K562 (cell line): ENCODE results near the gene CKAP5. TPM values are rescaled to one million over a fixed set of nuclear protein-coding genes. Genes with fewer than 3 reads are reported as not detected.
A peak's percentile ranks its signal among the peaks of the same experiment; 100 is the strongest.

Experiments used
- ARID2 ChIP-seq: fragments of 450-650 bp; IDR thresholded peaks from 2 replicates; pipeline ENCODE4 v1.6.1; 2017; ENCODE audit warnings: antibody characterized with exemption, mild to moderate bottlenecking
- ASH1L ChIP-seq: fragments of 450-650 bp; IDR thresholded peaks from 2 replicates; pipeline ENCODE4 v1.6.1; 2018; ENCODE audit warnings: borderline replicate concordance, mild to moderate bottlenecking, low read depth; ENCODE audit not compliant: partially characterized antibody
- HMG20A ChIP-seq: fragments of 450-650 bp; formaldehyde crosslinking; conservative IDR thresholded peaks from 2 replicates; pipeline ENCODE4 v1.4.0; 2020; ENCODE audit warnings: mild to moderate bottlenecking, mixed read lengths
- HOMEZ ChIP-seq: fragments of 250-450 bp; sonication (Bioruptor Pico); IDR thresholded peaks from 2 replicates; pipeline ENCODE4 v1.4.0; 2020; ENCODE audit warnings: mild to moderate bottlenecking, moderate library complexity
- KLF1 ChIP-seq: fragments of 450-650 bp; IDR thresholded peaks from 2 replicates; pipeline ENCODE4 v1.6.1; 2016; ENCODE audit warnings: missing genetic modification characterization, missing compliant biosample characterization
- NCOA6 ChIP-seq: fragments of 450-650 bp; IDR thresholded peaks from 2 replicates; pipeline ENCODE4 v1.6.1; 2017; ENCODE audit warnings: mild to moderate bottlenecking
- POU5F1 ChIP-seq: fragments of 150-350 bp; IDR thresholded peaks from 2 replicates; pipeline ENCODE4 v1.6.1; 2014; ENCODE audit warnings: borderline replicate concordance, low read length, low read depth, mild to moderate bottlenecking; ENCODE audit not compliant: partially characterized antibody
- RAD21 ChIP-seq, 2 experiments: fragments of 250-450 bp in 1 of 2; fragments of 450-650 bp in 1 of 2; sonication (Bioruptor Pico) in 1 of 2; formaldehyde crosslinking in 1 of 2; IDR thresholded peaks in 1 of 2; conservative IDR thresholded peaks in 1 of 2; 2 replicates each; pipeline versions ENCODE4 v1.4.0 to v1.8.0; 2020 to 2022; ENCODE audit warnings: mild to moderate bottlenecking in 2 of 2, moderate library complexity in 1 of 2
- RBM39 ChIP-seq: fragments of 200-400 bp; formaldehyde crosslinking; optimal IDR thresholded peaks from 2 replicates; pipeline ENCODE3; 2018; ENCODE audit warnings: low read depth, low read length
- SAFB2 ChIP-seq: fragments of 200-400 bp; formaldehyde crosslinking; IDR thresholded peaks from 2 replicates; pipeline ENCODE4 v1.6.1; 2018; ENCODE audit warnings: borderline replicate concordance, low read length, low read depth, moderate library complexity; ENCODE audit not compliant: severe bottlenecking
- SIN3B ChIP-seq: fragments of 450-650 bp; IDR thresholded peaks from 2 replicates; pipeline ENCODE4 v1.6.1; 2017; ENCODE audit warnings: low read depth, mild to moderate bottlenecking, moderate library complexity
- SMARCB1 ChIP-seq: IDR thresholded peaks from 2 replicates; pipeline ENCODE4 v1.6.1; 2011; ENCODE audit warnings: improper control_type of control experiment, low read depth; ENCODE audit not compliant: insufficient read length
- TEAD2 ChIP-seq: fragments of 450-650 bp; IDR thresholded peaks from 2 replicates; pipeline ENCODE4 v1.6.1; 2016; ENCODE audit warnings: missing genetic modification characterization, control low read depth, missing compliant biosample characterization
- TRIM25 ChIP-seq: fragments of 450-650 bp; IDR thresholded peaks from 2 replicates; pipeline ENCODE4 v1.7.0; 2016; ENCODE audit warnings: borderline replicate concordance
- WHSC1 ChIP-seq: IDR thresholded peaks from one replicate; pipeline ENCODE4 v1.6.1; 2012; ENCODE audit warnings: low read length, control low read depth, inconsistent platforms
- ZC3H8 ChIP-seq: fragments of 450-650 bp; IDR thresholded peaks from 2 replicates; pipeline ENCODE4 v1.6.1; 2017
- ZNF12 ChIP-seq: sonication (generic); formaldehyde crosslinking; IDR thresholded peaks from 2 replicates; pipeline ENCODE4 v1.4.0; 2020; ENCODE audit warnings: mild to moderate bottlenecking, missing genetic modification reagents
- ZNF224 ChIP-seq: sonication (generic); formaldehyde crosslinking; IDR thresholded peaks from 2 replicates; pipeline ENCODE4 v1.8.0; 2022; ENCODE audit warnings: mild to moderate bottlenecking, missing genetic modification reagents
- ZNF584 ChIP-seq: fragments of 200-800 bp; sonication (Bioruptor generic); IDR thresholded peaks from 2 replicates; pipeline ENCODE4 v1.6.1; 2016; ENCODE audit warnings: low read depth, mild to moderate bottlenecking, missing genetic modification characterization, missing compliant biosample characterization
- ZNF586 ChIP-seq: fragments of 450-650 bp; formaldehyde crosslinking; conservative IDR thresholded peaks from 2 replicates; pipeline ENCODE4 v1.4.0; 2020; ENCODE audit warnings: mild to moderate bottlenecking, moderate library complexity
- ZNF668 ChIP-seq: fragments of 250-450 bp; sonication (Bioruptor Pico); IDR thresholded peaks from 2 replicates; pipeline ENCODE4 v1.8.0; 2022; ENCODE audit warnings: mild to moderate bottlenecking, inconsistent platforms
- polyA plus RNA-seq, 8 experiments: library from polyadenylated mRNA; depleted of rRNA in 4 of 8; stranded (reverse) in 5 of 8; unstranded in 3 of 8; fragments of >200 nt; fragmentation: Nextera tagmentation in 2 of 8; fragmentation: Illumina TruSeq in 1 of 8; extraction: Ambion mirVana in 2 of 8; extraction: Trizol in 1 of 8; gene quantifications; 2 replicates each; pipeline versions ENCODE4 v1.2.1 to v1.2.3, GENCODE V29; 2011 to 2014; ENCODE audit warnings: inconsistent platforms in 1 of 8, missing spikeins in 1 of 8
- total RNA-seq, 7 experiments: library from RNA; depleted of rRNA in 6 of 7; stranded (reverse); fragments of >200 nt in 6 of 7; fragmentation: Illumina TruSeq in 2 of 7; extraction: Trizol in 2 of 7; gene quantifications; 2 replicates each; pipeline versions ENCODE4 v1.2.1 to v1.2.3, GENCODE V29; 2011 to 2021; ENCODE audit warnings: low replicate concordance in 1 of 7
- TF ChIP-seq, protein P1 (sequence below): IDR thresholded peaks from 3 replicates; pipeline ENCODE4 v1.6.1; 2011; ENCODE audit warnings: borderline replicate concordance, mild to moderate bottlenecking, moderate library complexity; ENCODE audit not compliant: insufficient read length; ENCODE audit errors: extremely low read depth

CKAP5 gene
- total and polyA plus RNA-seq, 9 of the 15 experiments (the other 6 are each of a cell fraction or from before 2014, with no cell fraction given): 60.1 to 239 (median 139) TPM

- TF ChIP-seq TRIM25: no peak
- TF ChIP-seq, protein P1, sequence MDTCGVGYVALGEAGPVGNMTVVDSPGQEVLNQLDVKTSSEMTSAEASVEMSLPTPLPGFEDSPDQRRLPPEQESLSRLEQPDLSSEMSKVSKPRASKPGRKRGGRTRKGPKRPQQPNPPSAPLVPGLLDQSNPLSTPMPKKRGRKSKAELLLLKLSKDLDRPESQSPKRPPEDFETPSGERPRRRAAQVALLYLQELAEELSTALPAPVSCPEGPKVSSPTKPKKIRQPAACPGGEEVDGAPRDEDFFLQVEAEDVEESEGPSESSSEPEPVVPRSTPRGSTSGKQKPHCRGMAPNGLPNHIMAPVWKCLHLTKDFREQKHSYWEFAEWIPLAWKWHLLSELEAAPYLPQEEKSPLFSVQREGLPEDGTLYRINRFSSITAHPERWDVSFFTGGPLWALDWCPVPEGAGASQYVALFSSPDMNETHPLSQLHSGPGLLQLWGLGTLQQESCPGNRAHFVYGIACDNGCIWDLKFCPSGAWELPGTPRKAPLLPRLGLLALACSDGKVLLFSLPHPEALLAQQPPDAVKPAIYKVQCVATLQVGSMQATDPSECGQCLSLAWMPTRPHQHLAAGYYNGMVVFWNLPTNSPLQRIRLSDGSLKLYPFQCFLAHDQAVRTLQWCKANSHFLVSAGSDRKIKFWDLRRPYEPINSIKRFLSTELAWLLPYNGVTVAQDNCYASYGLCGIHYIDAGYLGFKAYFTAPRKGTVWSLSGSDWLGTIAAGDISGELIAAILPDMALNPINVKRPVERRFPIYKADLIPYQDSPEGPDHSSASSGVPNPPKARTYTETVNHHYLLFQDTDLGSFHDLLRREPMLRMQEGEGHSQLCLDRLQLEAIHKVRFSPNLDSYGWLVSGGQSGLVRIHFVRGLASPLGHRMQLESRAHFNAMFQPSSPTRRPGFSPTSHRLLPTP: no peak
- 0 out of 4 replicates have a peak, but pooled peaks of 1 of the 2 experiments have one; percentile 6 for TF ChIP-seq RAD21 (CRISPR knock-in tag; conservative IDR thresholded peaks at IDR 0.05 in 1 of 2, IDR thresholded peaks at IDR 0.05 in 1 of 2)
- no peak for TF ChIP-seq SAFB2
- peak; percentile 74 for TF ChIP-seq ASH1L
- no peak for TF ChIP-seq SMARCB1
- no peak for TF ChIP-seq ZNF668 (CRISPR knock-in tag)
- peak; percentile 67 for TF ChIP-seq POU5F1
- no peak for TF ChIP-seq NCOA6
- no peak for TF ChIP-seq HOMEZ (CRISPR knock-in tag)
- TF ChIP-seq KLF1 (tag): peak; percentile 99
- TF ChIP-seq SIN3B: peak; percentile 98
- TF ChIP-seq ARID2: no peak
- TF ChIP-seq ZC3H8: no peak
- no peak for TF ChIP-seq WHSC1
- peak; percentile 64; the same call in 1 of the 2 replicates for TF ChIP-seq ZNF584
- TF ChIP-seq TEAD2 (tag): no peak
- no peak for TF ChIP-seq ZNF224
- TF ChIP-seq ZNF12 (CRISPR knock-in tag): no peak
- no peak for TF ChIP-seq ZNF586 (CRISPR knock-in tag)
- TF ChIP-seq HMG20A (CRISPR knock-in tag): no peak
- no peak for TF ChIP-seq RBM39
Observed at GRCh38 chr11:46700241-46701077, 145.6 kb downstream of the CKAP5 start, which contains the start of the genes ARHGAP1 and ZNF408 (continued).
